SU-DHL-6 (cell line): Measurements from ENCODE around the gene RFTN2.
"Not testable (repeated sequence)": the region's sequence is repeated elsewhere in the genome, so short reads cannot be mapped to it uniquely, and the experiment has no call there.

Experiments
- H2AFZ ChIP-seq: fragments of 200-600 bp; sonication (generic); 2 replicates; pipeline ENCODE4 v1.6.1; 2014; ENCODE audit warnings: low read depth, mild to moderate bottlenecking, moderate library complexity, mixed read lengths, antibody characterized with exemption, low read length; ENCODE audit not compliant: severe bottlenecking
- H3F3A ChIP-seq: fragments of 200-600 bp; shearing (Covaris generic); 2 replicates; pipeline ENCODE4 v1.6.0; 2016; ENCODE audit warnings: antibody characterized with exemption, mild to moderate bottlenecking; ENCODE audit not compliant: insufficient read depth
- H3K27ac ChIP-seq: fragments of 200-600 bp; sonication (generic); 2 replicates; pipeline ENCODE4 v1.5.1; 2016; ENCODE audit warnings: low read depth, mild to moderate bottlenecking, low read length, moderate library complexity, mixed read lengths
- H3K27me3 ChIP-seq: fragments of 200-600 bp; sonication (generic), shearing (Covaris generic); 2 replicates; pipeline ENCODE4 v1.6.0; 2014; ENCODE audit warnings: mild to moderate bottlenecking, low read length
- H3K36me3 ChIP-seq: fragments of 200-600 bp; sonication (generic); 2 replicates; pipeline ENCODE4 v1.6.1; 2014; ENCODE audit warnings: mild to moderate bottlenecking, low read length, mixed read lengths
- H3K4me2 ChIP-seq: fragments of 300-600, 200-600 bp; shearing (Covaris generic), sonication (generic); 2 replicates; pipeline ENCODE4 v1.6.0; 2014; ENCODE audit warnings: low read length, low read depth, mild to moderate bottlenecking; ENCODE audit not compliant: poor library complexity, severe bottlenecking
- H3K4me3 ChIP-seq: fragments of 200-600 bp; sonication (generic); 2 replicates; pipeline ENCODE4 v1.5.1; 2014; ENCODE audit warnings: antibody characterized with exemption, low read length, mild to moderate bottlenecking, mixed read lengths; ENCODE audit not compliant: insufficient read depth, poor library complexity, severe bottlenecking
- H3K79me2 ChIP-seq: fragments of 200-600 bp; sonication (generic); 2 replicates; pipeline ENCODE4 v1.6.1; 2014; ENCODE audit warnings: mild to moderate bottlenecking, low read length, moderate library complexity; ENCODE audit not compliant: insufficient read depth
- H3K9ac ChIP-seq: fragments of 200-600 bp; sonication (generic); 2 replicates; pipeline ENCODE4 v1.7.0; 2014; ENCODE audit warnings: mild to moderate bottlenecking, low read length
- H3K9me2 ChIP-seq: fragments of 200-600 bp; sonication (generic); replicated peaks from 2 replicates; pipeline ENCODE4 v1.6.1; 2014; ENCODE audit warnings: low read length; ENCODE audit not compliant: insufficient read depth
- H3K9me3 ChIP-seq: fragments of 200-600 bp; sonication (generic); 2 replicates; pipeline ENCODE4 v1.6.1; 2014; ENCODE audit warnings: low read length, mixed read lengths; ENCODE audit not compliant: insufficient read depth
- H4K20me1 ChIP-seq: fragments of 200-600 bp; sonication (generic); 2 replicates; pipeline ENCODE4 v1.6.1; 2014; ENCODE audit warnings: low read depth, mild to moderate bottlenecking, antibody characterized with exemption, low read length, moderate library complexity, mixed read lengths
- CTCF ChIP-seq: fragments of 200-600 bp; sonication (generic); IDR thresholded peaks from one replicate; pipeline ENCODE4 v1.5.1; 2017; ENCODE audit warnings: antibody characterized with exemption, mild to moderate bottlenecking, low read length, moderate library complexity; ENCODE audit not compliant: insufficient read depth, poor library complexity, severe bottlenecking
- EZH2phosphoT487 ChIP-seq: fragments of 200-600 bp; sonication (generic), shearing (Covaris generic); conservative IDR thresholded peaks from 2 replicates; pipeline ENCODE4 v1.6.1; 2018; ENCODE audit warnings: mild to moderate bottlenecking, antibody characterized with exemption, low read length, moderate library complexity, mixed read lengths

The RFTN2 gene

DNA sequence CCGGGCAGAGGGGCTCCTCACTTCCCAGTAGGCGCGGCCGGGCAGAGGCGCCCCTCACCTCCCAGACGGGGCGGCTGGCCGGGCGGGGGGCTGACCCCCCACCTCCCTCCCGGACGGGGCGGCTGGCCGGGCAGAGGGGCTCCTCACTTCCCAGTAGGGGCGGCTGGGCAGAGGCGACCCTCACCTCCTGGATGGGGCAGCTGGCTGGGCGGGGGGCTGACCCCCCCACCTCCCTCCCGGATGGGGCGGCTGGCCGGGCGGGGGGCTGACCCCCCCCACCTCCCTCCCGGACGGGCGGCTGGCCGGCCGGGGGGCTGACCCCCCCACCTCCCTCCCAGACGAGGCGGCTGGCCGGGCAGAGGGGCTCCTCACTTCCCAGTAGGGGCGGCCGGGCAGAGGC is 20.6 kb upstream of the RFTN2 start:
- H3K9ac ChIP-seq, H3K27ac ChIP-seq, H3K4me2 ChIP-seq, H4K20me1 ChIP-seq, H3K79me2 ChIP-seq, H2AFZ ChIP-seq, H3K27me3 ChIP-seq, H3K4me3 ChIP-seq, H3K9me2 ChIP-seq, H3F3A ChIP-seq, H3K36me3 ChIP-seq, H3K9me3 ChIP-seq: not testable (repeated sequence)

DNA sequence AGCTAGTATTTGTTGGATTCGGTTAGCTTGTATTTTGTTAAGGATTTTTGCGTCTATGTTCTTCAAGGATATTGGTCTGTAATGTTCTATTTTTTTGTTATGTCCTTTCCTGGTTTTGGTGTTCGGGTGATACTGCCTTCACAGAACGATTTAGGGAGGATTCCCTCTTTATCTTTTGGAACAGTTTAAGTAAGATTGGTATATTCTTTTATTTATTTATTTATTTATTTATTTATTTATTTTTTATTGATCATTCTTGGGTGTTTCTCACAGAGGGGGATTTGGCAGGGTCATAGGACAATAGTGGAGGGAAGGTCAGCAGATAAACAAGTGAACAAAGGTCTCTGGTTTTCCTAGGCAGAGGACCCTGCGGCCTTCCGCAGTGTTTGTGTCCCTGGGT is 19.8 kb upstream of the RFTN2 start:
- not testable (repeated sequence) for H3K4me2 ChIP-seq, H3K4me3 ChIP-seq, H3K9ac ChIP-seq

GRCh38 chr2:197677483-197677882 is 2.1 kb upstream of the RFTN2 start:
- Histone ChIP-seq H3K4me2 (no peak overlapping the region), H3K27ac (no peak overlapping the region), H3K4me3 (no peak overlapping the region), H3F3A (no peaks in the 10 kb centered on the region), H3K9ac (no peak overlapping the region), H3K36me3 (no peaks in the 10 kb centered on the region), H2AFZ (no peak overlapping the region), H3K9me3 (no peaks in the 10 kb centered on the region), H3K79me2 (no peaks in the 10 kb centered on the region), H3K9me2 (no peaks in the 10 kb centered on the region), H3K27me3 (no peaks in the 10 kb centered on the region), H4K20me1 (no peaks in the 10 kb centered on the region)
- no peak for TF ChIP-seq EZH2phosphoT487
- TF ChIP-seq CTCF: no peak

More for the DNA sequence above, 19.8 kb upstream of the RFTN2 start:
- not testable (repeated sequence) for H3K36me3 ChIP-seq, H4K20me1 ChIP-seq, H3K9me2 ChIP-seq, H3K9me3 ChIP-seq, H2AFZ ChIP-seq, H3K79me2 ChIP-seq, H3F3A ChIP-seq, H3K27me3 ChIP-seq, H3K27ac ChIP-seq

DNA sequence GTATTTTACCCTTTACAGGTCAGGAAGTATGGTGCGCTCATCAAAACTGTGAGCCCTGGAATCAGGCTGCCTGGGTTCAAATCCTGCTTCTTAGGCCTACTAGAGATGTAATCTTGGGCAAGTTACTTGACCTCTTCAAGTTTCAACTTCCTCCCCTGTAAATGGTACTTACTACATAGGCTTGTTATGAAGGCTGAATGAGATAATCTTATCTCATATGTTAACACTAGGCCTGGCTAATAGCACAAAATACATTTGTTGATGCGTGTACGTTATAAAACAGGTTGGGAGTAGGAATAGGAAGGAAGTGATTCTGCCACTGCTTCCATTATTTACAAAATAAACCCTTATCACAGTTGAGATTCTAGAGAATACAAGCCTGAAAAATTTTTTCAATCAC is 1.7 kb upstream of the RFTN2 start:
- Histone ChIP-seq H3K79me2 (no peaks in the 10 kb centered on the region), H3K4me3 (no peak overlapping the region), H4K20me1 (no peaks in the 10 kb centered on the region), H3K36me3 (no peaks in the 10 kb centered on the region), H3K27me3 (no peaks in the 10 kb centered on the region), H2AFZ (no peak overlapping the region), H3K27ac (no peak overlapping the region), H3K4me2 (no peak overlapping the region), H3K9me3 (no peaks in the 10 kb centered on the region), H3K9me2 (no peaks in the 10 kb centered on the region), H3K9ac (no peak overlapping the region), H3F3A (no peaks in the 10 kb centered on the region)
- no peak for TF ChIP-seq CTCF
- no peak for TF ChIP-seq EZH2phosphoT487
